Activated CD8-positive, alpha-beta memory T cell treated with anti-CD3 and anti-CD28 coated beads, Interleukin-2, amount 50 U/mL, for 24 hours (primary cell): ENCODE measurements around the gene CFL1.
"Not testable (repeated sequence)": the region's sequence is repeated elsewhere in the genome, so short reads cannot be mapped to it uniquely, and the experiment has no call there.

Source experiments
- DNase-seq: peaks from one replicate; pipeline ENCODE4 v3.0.0-alpha.2; 2020; ENCODE audit errors: extremely low read depth

CFL1 gene

GRCh38 chr11:65859095-65859811 is 1.3 kb upstream of the CFL1 start:
- DNase-seq: peak; percentile 95

GRCh38 chr11:65858681-65859087 is 704 bp upstream of the CFL1 start:
- DNase-seq: no peak

- no peak for DNase-seq
These were observed 504 bp downstream of the CFL1 start for GRCh38 chr11:65857500-65857852.

- peak; percentile 62 for DNase-seq
These were observed 1.1 kb downstream of the CFL1 start for GRCh38 chr11:65856689-65857499.

- DNase-seq: no peak
These were observed 2.0 kb downstream of the CFL1 start for GRCh38 chr11:65855927-65856363.

- no peak for DNase-seq
These were observed 2.8 kb downstream of the CFL1 start for GRCh38 chr11:65854852-65855837.

GRCh38 chr11:65854161-65854592 is 3.8 kb downstream of the CFL1 start:
- no peak for DNase-seq

- no peak for DNase-seq
These were observed 4.6 kb downstream of the CFL1 start for GRCh38 chr11:65853246-65853979.

GRCh38 chr11:65852508-65853245 is 5.3 kb downstream of the CFL1 start:
- DNase-seq: no peak

- no peak for DNase-seq
These were observed 6.0 kb downstream of the CFL1 start for GRCh38 chr11:65851811-65852507.

GRCh38 chr11:65851083-65851579 is 6.8 kb downstream of the CFL1 start:
- DNase-seq: no peak

- DNase-seq: no peak
These were observed 7.5 kb downstream of the CFL1 start for GRCh38 chr11:65850217-65851082.

GRCh38 chr11:65849771-65850216 is 8.2 kb downstream of the CFL1 start:
- DNase-seq: no peak

GRCh38 chr11:65849366-65849765 is 8.6 kb downstream of the CFL1 start:
- DNase-seq: no peak

- not testable (repeated sequence) for DNase-seq
These were observed 9.3 kb downstream of the CFL1 start for GRCh38 chr11:65848693-65849092.

- no peak for DNase-seq
These were observed 10.2 kb downstream of the CFL1 start for GRCh38 chr11:65847746-65848145.

- no peak for DNase-seq
These were observed 13.6 kb downstream of the CFL1 start for GRCh38 chr11:65844231-65844872.

- DNase-seq: no peak
These were observed 14.2 kb downstream of the CFL1 start for GRCh38 chr11:65843811-65844210.
